GM12878 (cell line): ENCODE data around the gene CLEC1A. TPM values are rescaled to one million over a fixed set of nuclear protein-coding genes. Genes with fewer than 3 reads are reported as not detected.

Experiments
- ATAC-seq: fragments of 200-7000 bp; cut with Tn5 transposase; 3 replicates; pipeline ENCODE4 v1.9.1; 2020; ENCODE audit warnings: mild to moderate bottlenecking, moderate library complexity
- BruUV-seq: library from RNA; stranded (reverse); fragments of 400-500 nt; replicated peaks from 2 replicates; lab custom pipeline; 2021; lab: Mats Ljungman, UMichigan
- CTCF ChIA-PET: fragments of 300-600 bp; sonication (Branson Sonifier 250); formaldehyde crosslinking; extraction: SDS; loops from one replicate; lab custom pipeline; 2021; ENCODE audit warnings: inconsistent platforms; lab: Yijun Ruan, JAX
- POLR2A ChIA-PET: fragments of 350-600 bp; formaldehyde crosslinking; extraction: SDS; loops from one replicate; lab custom pipeline; 2021; ENCODE audit warnings: inconsistent platforms; lab: Charles Lee
- RAD21 ChIA-PET: fragments of 300-600 bp; sonication (Branson Sonifier 250); formaldehyde crosslinking; loops from one replicate; lab custom pipeline; 2023; ENCODE audit warnings: antibody characterized with exemption; ENCODE audit not compliant: unreplicated experiment; lab: Charles Lee
- SMC1A ChIA-PET: fragments of 300-600 bp; sonication (Branson Sonifier 250); formaldehyde crosslinking; loops from one replicate; lab custom pipeline; 2023; ENCODE audit not compliant: unreplicated experiment, uncharacterized antibody; lab: Charles Lee
- DNase-seq: peaks from one replicate; pipeline ENCODE4 v3.0.0-alpha.2; 2011; ENCODE audit warnings: low read depth, low spot score
- FAIRE-seq: peaks from 3 replicates; lab custom pipeline; 2011; peaks lifted over from hg19 to GRCh38; lab: Jason Lieb, UNC
- H2AFZ ChIP-seq: 2 replicates; pipeline ENCODE4 v1.6.0; 2011; ENCODE audit warnings: low read depth, low read length, control low read depth; ENCODE audit not compliant: control insufficient read depth
- H3K27ac ChIP-seq: 2 replicates; pipeline ENCODE4 v1.5.1; 2011; ENCODE audit warnings: control low read depth; ENCODE audit not compliant: control insufficient read depth, insufficient read depth
- H3K27me3 ChIP-seq, 2 experiments: replicated peaks in 1 of 2; 2 replicates each; pipeline versions ENCODE4 v1.6.0 to v1.6.1; 2011; ENCODE audit warnings: low read length in 1 of 2; ENCODE audit not compliant: control insufficient read depth in 2 of 2, insufficient read depth in 2 of 2
- H3K36me3 ChIP-seq, 2 experiments: 2 replicates each; pipeline ENCODE4 v1.5.1; 2011; ENCODE audit warnings: low read length in 1 of 2; ENCODE audit not compliant: control insufficient read depth in 2 of 2, insufficient read depth in 2 of 2
- H3K4me1 ChIP-seq: 2 replicates; pipeline ENCODE4 v1.6.1; 2011; ENCODE audit warnings: mild to moderate bottlenecking, low read length, moderate library complexity, mixed read lengths; ENCODE audit not compliant: control insufficient read depth, insufficient read depth
- H3K4me2 ChIP-seq: 2 replicates; pipeline ENCODE4 v1.6.0; 2011; ENCODE audit warnings: control low read depth; ENCODE audit not compliant: control insufficient read depth, insufficient read depth
- H3K4me3 ChIP-seq: fragments of 200-600 bp; sonication (generic); 2 replicates; pipeline ENCODE4 v1.5.1; 2016
- H3K79me2 ChIP-seq: 2 replicates; pipeline ENCODE4 v1.6.0; 2011; ENCODE audit warnings: low read length; ENCODE audit not compliant: control insufficient read depth, insufficient read depth
- H3K9ac ChIP-seq: 2 replicates; pipeline ENCODE4 v1.8.0; 2011; ENCODE audit warnings: low read length, control low read depth, mixed read lengths; ENCODE audit not compliant: control insufficient read depth, insufficient read depth
- H3K9me3 ChIP-seq: replicated peaks from 3 replicates; pipeline ENCODE4 v1.5.1; 2011; ENCODE audit warnings: mild to moderate bottlenecking, low read length; ENCODE audit not compliant: control insufficient read depth, insufficient read depth
- H4K20me1 ChIP-seq: 2 replicates; pipeline ENCODE4 v1.6.0; 2011; ENCODE audit not compliant: control insufficient read depth, insufficient read depth
- HDGF ChIP-seq: fragments of 450-650 bp; IDR thresholded peaks from 2 replicates; pipeline ENCODE4 v1.6.1; 2016; ENCODE audit warnings: antibody characterized with exemption
- NRF1 ChIP-seq: conservative IDR thresholded peaks from 2 replicates; pipeline ENCODE4 v1.6.1; 2011; ENCODE audit warnings: mild to moderate bottlenecking, low read depth, low read length, improper control_type of control experiment
- PBX3 ChIP-seq: IDR thresholded peaks from 2 replicates; pipeline ENCODE4 v1.6.1; 2011; ENCODE audit warnings: mild to moderate bottlenecking, low read depth, low read length, moderate library complexity; ENCODE audit not compliant: insufficient replicate concordance
- WGBS: methylation state at CpG from one replicate; pipeline ENCODE4 v1.1.6; 2016; ENCODE audit warnings: low lambda C conversion rate; ENCODE audit not compliant: insufficient replicate concordance, insufficient coverage; ENCODE audit errors: missing lambda C conversion rate; 5-methylcytosine and 5-hydroxymethylcytosine counted together
- in situ Hi-C: fragments of 300-500 bp; cut with MboI; formaldehyde crosslinking; loops from 9 replicates; pipeline ENCODE4 v1.14.3; 2018; ENCODE audit warnings: mixed read lengths
- intact Hi-C: fragments of 100-400 bp; cut with micrococcal nuclease; formaldehyde crosslinking; loops from one replicate; pipeline ENCODE4 v1.14.2; 2022; ENCODE audit not compliant: unreplicated experiment
- polyA plus RNA-seq, 11 experiments: library from polyadenylated mRNA; depleted of rRNA in 4 of 11; unstranded in 6 of 11; stranded (reverse) in 5 of 11; fragments of >200 nt; fragmentation: Nextera tagmentation in 4 of 11; fragmentation: Illumina TruSeq in 1 of 11; extraction: Ambion mirVana in 4 of 11; extraction: Trizol in 1 of 11; gene quantifications; 1 replicate in 1 of 11; 2 replicates in 10 of 11; pipeline versions ENCODE4 v1.2.1 to v1.2.3, GENCODE V29; 2011 to 2016; ENCODE audit warnings: inconsistent platforms in 2 of 11, missing spikeins in 2 of 11, low read depth in 1 of 11
- total RNA-seq, 4 experiments: library from RNA; depleted of rRNA in 3 of 4; stranded (reverse); fragments of >200 nt in 3 of 4; fragmentation: Illumina TruSeq in 1 of 4; extraction: Trizol in 1 of 4; gene quantifications; 2 replicates each; pipeline versions ENCODE4 v1.2.1 to v1.2.3, GENCODE V29; 2013 to 2021
- TF ChIP-seq, protein P1 (sequence below): fragments of 450-650 bp; IDR thresholded peaks from 2 replicates; pipeline ENCODE4 v1.6.1; 2017; ENCODE audit warnings: mild to moderate bottlenecking, low read depth, inconsistent platforms; ENCODE audit not compliant: poor library complexity, severe bottlenecking
- TF ChIP-seq, protein P2 (sequence below): fragments of 450-650 bp; conservative IDR thresholded peaks from 2 replicates; pipeline ENCODE4 v1.6.1; 2017; ENCODE audit warnings: mild to moderate bottlenecking, moderate library complexity

Gene CLEC1A
- total and polyA plus RNA-seq, 10 of the 15 experiments (the other 5 are each of a cell fraction or from before 2014, with no cell fraction given) = not detected

- Histone ChIP-seq H3K4me1 (no peaks in the 10 kb centered on the region), H3K36me3 (no peaks in the 10 kb centered on the region), H3K9me3 (no peaks in the 10 kb centered on the region), H3K4me2 (no peak overlapping the region), H3K27ac (no peak overlapping the region), H4K20me1 (no peaks in the 10 kb centered on the region), H3K4me3 (no peak overlapping the region), H3K27me3 (no peaks in the 10 kb centered on the region), H2AFZ (no peak overlapping the region), H3K9ac (no peak overlapping the region), H3K79me2 (no peaks in the 10 kb centered on the region)
- BruUV-seq = no TSS peak
- FAIRE-seq (no peak), ATAC-seq (no peak), DNase-seq (no peak)
- ChIA-PET POLR2A (no interaction called here), SMC1A (no interaction called here), CTCF (interaction anchor here (0.6 to 1.1 kb wide), 2 partner anchors 17 to 126 kb away, joined by 3 read pairs; no protein-coding TSS in a partner anchor), RAD21 (no interaction called here)
- TF ChIP-seq NRF1 (no peak), PBX3 (no peak), HDGF (no peak)
- TF ChIP-seq, protein P1, sequence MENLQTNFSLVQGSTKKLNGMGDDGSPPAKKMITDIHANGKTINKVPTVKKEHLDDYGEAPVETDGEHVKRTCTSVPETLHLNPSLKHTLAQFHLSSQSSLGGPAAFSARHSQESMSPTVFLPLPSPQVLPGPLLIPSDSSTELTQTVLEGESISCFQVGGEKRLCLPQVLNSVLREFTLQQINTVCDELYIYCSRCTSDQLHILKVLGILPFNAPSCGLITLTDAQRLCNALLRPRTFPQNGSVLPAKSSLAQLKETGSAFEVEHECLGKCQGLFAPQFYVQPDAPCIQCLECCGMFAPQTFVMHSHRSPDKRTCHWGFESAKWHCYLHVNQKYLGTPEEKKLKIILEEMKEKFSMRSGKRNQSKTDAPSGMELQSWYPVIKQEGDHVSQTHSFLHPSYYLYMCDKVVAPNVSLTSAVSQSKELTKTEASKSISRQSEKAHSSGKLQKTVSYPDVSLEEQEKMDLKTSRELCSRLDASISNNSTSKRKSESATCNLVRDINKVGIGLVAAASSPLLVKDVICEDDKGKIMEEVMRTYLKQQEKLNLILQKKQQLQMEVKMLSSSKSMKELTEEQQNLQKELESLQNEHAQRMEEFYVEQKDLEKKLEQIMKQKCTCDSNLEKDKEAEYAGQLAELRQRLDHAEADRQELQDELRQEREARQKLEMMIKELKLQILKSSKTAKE = no peak
- TF ChIP-seq, protein P2, sequence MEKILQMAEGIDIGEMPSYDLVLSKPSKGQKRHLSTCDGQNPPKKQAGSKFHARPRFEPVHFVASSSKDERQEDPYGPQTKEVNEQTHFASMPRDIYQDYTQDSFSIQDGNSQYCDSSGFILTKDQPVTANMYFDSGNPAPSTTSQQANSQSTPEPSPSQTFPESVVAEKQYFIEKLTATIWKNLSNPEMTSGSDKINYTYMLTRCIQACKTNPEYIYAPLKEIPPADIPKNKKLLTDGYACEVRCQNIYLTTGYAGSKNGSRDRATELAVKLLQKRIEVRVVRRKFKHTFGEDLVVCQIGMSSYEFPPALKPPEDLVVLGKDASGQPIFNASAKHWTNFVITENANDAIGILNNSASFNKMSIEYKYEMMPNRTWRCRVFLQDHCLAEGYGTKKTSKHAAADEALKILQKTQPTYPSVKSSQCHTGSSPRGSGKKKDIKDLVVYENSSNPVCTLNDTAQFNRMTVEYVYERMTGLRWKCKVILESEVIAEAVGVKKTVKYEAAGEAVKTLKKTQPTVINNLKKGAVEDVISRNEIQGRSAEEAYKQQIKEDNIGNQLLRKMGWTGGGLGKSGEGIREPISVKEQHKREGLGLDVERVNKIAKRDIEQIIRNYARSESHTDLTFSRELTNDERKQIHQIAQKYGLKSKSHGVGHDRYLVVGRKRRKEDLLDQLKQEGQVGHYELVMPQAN = no peak
- in situ Hi-C loops = no loop called here
- intact Hi-C loops = no loop called here
- WGBS = 53% methylated on average over 3 of the region's 3 CpGs
These were observed 73.5 kb downstream of the CLEC1A start for GRCh38 chr12:10025236-10025635.
